HG02678 (cell line): ENCODE data around the gene NIT1.

ENCODE experiments used
- ATAC-seq: cut with Tn5 transposase; IDR thresholded peaks from one replicate; pipeline ENCODE4 v1.9.1; 2021; ENCODE audit warnings: mild to moderate bottlenecking, moderate library complexity; ENCODE audit not compliant: unreplicated experiment

The NIT1 gene

GRCh38 chr1:161083748-161084596, 33.9 kb upstream of the NIT1 start:
- ATAC-seq, result no peak

GRCh38 chr1:161084597-161084988, 33.3 kb upstream of the NIT1 start:
- ATAC-seq, result no peak

DNA sequence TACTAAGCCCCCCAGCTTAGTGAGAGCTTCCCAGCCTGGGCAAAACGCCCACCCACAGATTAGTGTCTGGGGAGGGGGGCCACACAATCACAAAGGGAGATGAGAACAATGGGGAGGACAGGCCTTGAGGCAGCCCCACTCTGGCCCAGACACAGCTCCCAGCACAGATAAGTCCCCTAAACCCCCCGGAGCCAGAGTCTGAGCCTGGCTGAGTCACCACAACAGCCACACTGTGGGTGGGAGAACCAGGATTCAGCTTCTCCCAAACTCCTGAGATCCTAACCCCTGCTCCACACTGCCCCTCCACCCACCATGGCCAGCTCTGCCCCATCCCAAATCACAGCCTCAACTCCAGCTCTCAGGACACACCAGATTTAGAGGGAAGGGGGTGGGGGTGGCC, 32.7 kb upstream of the NIT1 start:
- no peak for ATAC-seq

- no peak for ATAC-seq
Observed at GRCh38 chr1:161086457-161086856, 31.4 kb upstream of the NIT1 start.

- ATAC-seq, result no peak
Observed at GRCh38 chr1:161088587-161089110, 29.3 kb upstream of the NIT1 start.

GRCh38 chr1:161089251-161089924, 28.5 kb upstream of the NIT1 start, which contains the start of gene NECTIN4:
NECTIN4 (minus strand) TSS chr1:161089558; CDS start chr1:161089296, 262 bp downstream.
- no peak for ATAC-seq

- ATAC-seq, result no peak
Observed at GRCh38 chr1:161089938-161090337, 28.0 kb upstream of the NIT1 start.

DNA sequence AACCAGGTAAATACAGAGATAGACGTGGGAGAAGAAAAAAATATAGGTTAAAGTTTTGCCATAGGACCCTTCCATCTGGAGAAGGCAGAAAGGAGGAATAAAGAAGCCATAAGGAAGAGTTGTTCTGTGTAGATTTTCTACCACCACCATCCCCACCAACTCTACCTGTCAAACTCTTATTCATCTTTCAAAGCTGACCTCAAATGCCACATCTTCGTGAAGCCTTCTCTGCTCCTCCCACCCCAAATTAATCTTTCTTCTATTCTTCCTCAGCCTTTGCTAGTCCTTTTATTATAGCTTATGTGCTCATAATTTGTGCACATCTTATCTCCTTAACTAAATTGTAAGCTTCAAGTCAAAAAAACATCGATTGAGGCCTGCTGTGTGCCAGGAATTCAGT, 27.3 kb upstream of the NIT1 start:
- no peak for ATAC-seq

- ATAC-seq, result no peak
Observed at GRCh38 chr1:161091093-161091492, 26.8 kb upstream of the NIT1 start.

- no peak for ATAC-seq
Observed at GRCh38 chr1:161091796-161092507, 26.0 kb upstream of the NIT1 start.

DNA sequence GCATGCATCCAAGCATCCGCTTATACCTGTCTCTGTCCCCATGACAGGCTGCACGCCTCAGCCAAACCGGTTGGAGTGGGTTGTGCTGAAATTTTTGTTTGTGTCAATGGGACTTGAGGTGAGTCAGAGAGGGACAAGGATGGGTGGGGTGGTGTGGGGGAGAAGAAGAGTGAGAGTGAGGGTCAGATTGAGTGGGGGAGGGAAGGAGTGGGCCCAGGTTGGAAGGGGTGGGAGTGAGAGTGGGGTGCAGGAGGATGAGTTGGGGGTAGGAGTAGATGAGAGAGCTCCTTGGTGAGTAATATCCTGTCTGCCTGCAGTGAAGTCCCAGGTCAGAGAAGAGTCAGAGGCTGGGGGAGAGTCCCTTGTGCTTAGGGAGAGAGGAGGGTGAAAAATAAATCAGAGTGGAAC, 25.3 kb upstream of the NIT1 start:
- ATAC-seq, result no peak

- no peak for ATAC-seq
Observed at GRCh38 chr1:161094481-161094880, 23.4 kb upstream of the NIT1 start.

DNA sequence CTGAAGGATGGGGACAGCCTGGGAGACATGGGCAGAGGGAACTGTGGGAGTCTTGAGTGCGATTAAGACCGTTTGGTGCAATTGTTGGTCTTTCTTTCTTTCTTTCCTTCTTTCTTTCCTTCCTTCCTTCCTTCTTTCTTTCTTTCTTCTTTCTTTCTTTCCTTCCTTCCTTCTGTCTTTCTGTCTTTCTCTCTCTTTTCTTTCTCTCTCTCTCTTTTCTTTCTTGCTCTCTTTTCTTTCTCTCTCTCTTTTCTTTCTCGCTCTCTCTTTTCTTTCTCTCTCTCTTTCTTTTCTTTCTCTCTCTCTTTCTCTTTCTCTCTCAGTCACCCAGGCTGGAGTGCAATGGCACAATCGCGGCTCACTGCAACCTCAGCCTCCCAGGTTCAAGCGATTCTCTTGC, 22.7 kb upstream of the NIT1 start:
- ATAC-seq, result no peak

DNA sequence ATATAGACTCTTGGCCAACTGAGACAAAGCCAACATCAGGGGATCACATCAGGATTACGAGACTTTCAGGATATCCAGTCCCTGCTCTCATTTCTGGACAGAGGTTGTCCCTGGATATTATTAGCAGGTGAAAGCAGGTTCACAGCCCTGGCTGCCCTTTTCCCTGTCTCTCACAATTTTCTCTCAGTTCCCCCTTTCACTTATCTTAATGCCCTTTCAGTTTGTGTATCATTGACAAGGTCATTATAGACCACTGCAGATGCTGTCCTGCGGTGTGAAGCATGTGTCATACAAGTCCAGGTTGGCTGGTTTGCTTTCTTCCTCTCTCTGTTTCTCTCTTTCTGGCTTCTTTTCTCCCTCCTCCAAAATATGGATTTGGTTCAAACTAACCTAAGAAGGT, 21.9 kb upstream of the NIT1 start:
- ATAC-seq, result no peak

GRCh38 chr1:161096530-161096929, 21.4 kb upstream of the NIT1 start:
- no peak for ATAC-seq

GRCh38 chr1:161098210-161099068, 19.5 kb upstream of the NIT1 start, which contains the start of gene KLHDC9:
KLHDC9 (plus strand) TSS chr1:161098361; CDS start chr1:161098536, 175 bp downstream.
- ATAC-seq, result peak; percentile 76

- ATAC-seq, result no peak
Observed at GRCh38 chr1:161099090-161099802, 18.7 kb upstream of the NIT1 start.

GRCh38 chr1:161100556-161100955, 17.3 kb upstream of the NIT1 start:
- ATAC-seq, result no peak

- ATAC-seq, result no peak
Observed at GRCh38 chr1:161106431-161106830, 11.5 kb upstream of the NIT1 start.

GRCh38 chr1:161111117-161111516, 6.8 kb upstream of the NIT1 start:
- no peak for ATAC-seq
